Kidney (tissue), 14 donors: ENCODE measurements around the gene LCNL1. TPM values are rescaled to one million over a fixed set of nuclear protein-coding genes. Genes with fewer than 3 reads are reported as not detected.

ENCODE experiments used
- DNase-seq, 5 donors: peaks; one replicate each; pipeline ENCODE4 v3.0.0-alpha.2; 2013 to 2020
- FAIRE-seq: peaks from 2 replicates; lab custom pipeline; 2012; peaks lifted over from hg19 to GRCh38; lab: Jason Lieb, UNC
- H3K27ac ChIP-seq, 2 donors: one replicate each; pipeline ENCODE4 v1.7.0; 2013; ENCODE audit warnings: low read depth in 2 of 2, low read length in 2 of 2, inconsistent platforms in 1 of 2
- H3K27me3 ChIP-seq: one replicate; pipeline ENCODE4 v1.7.1; 2013; ENCODE audit warnings: low read length, inconsistent platforms; ENCODE audit not compliant: control insufficient read depth, insufficient read depth
- H3K36me3 ChIP-seq, 3 donors: one replicate each; pipeline versions ENCODE4 v1.7.0 to v1.7.1; 2013; ENCODE audit warnings: low read length in 3 of 3, control low read depth in 1 of 3, inconsistent platforms in 1 of 3; ENCODE audit not compliant: insufficient read depth in 3 of 3, control insufficient read depth in 2 of 3
- H3K4me1 ChIP-seq, 3 donors: one replicate each; pipeline versions ENCODE4 v1.7.0 to v1.7.1; 2013; ENCODE audit warnings: low read length in 3 of 3, inconsistent platforms in 1 of 3, low read depth in 1 of 3; ENCODE audit not compliant: control insufficient read depth in 2 of 3, insufficient read depth in 2 of 3
- H3K4me3 ChIP-seq, 3 donors: one replicate each; pipeline versions ENCODE4 v1.7.0 to v1.8.1; 2013; ENCODE audit warnings: low read length in 3 of 3, control low read depth in 1 of 3, inconsistent platforms in 1 of 3
- H3K9ac ChIP-seq, 3 donors: one replicate each; pipeline versions ENCODE4 v1.7.0 to v1.7.1; 2013; ENCODE audit warnings: low read length in 3 of 3, control low read depth in 1 of 3, inconsistent platforms in 1 of 3
- H3K9me3 ChIP-seq, 3 donors: one replicate each; pipeline versions ENCODE4 v1.7.0 to v1.7.1; 2013; ENCODE audit warnings: low read length in 3 of 3, control low read depth in 1 of 3, inconsistent platforms in 1 of 3; ENCODE audit not compliant: control insufficient read depth in 2 of 3, insufficient read depth in 1 of 3
- intact Hi-C: fragments of 100-400 bp; cut with DNase I; formaldehyde crosslinking; loops from one replicate; pipeline ENCODE4 v1.11.1; 2022
- polyA plus RNA-seq: library from polyadenylated mRNA; stranded (reverse); fragments of 350-450 nt; fragmentation: Illumina TruSeq; extraction: RNeasy Lipid Tissue Mini Kit (QIAGEN cat#74804); gene quantifications from one replicate; pipeline ENCODE4 v1.2.3, GENCODE V29; 2014; ENCODE audit warnings: low read depth, low replicate concordance; ENCODE audit not compliant: insufficient read depth
- total RNA-seq: library from RNA; stranded (reverse); fragmentation: NEBNext Ultra II Directional; extraction: Animal tissue kit (Norgen Biotek cat#: 25700); gene quantifications from one replicate; pipeline ENCODE4 v1.2.1, GENCODE V29; 2021
- TF ChIP-seq, protein P1 (sequence below): IDR thresholded peaks from 3 replicates; pipeline ENCODE4 v1.5.1; 2012; ENCODE audit warnings: mild to moderate bottlenecking, moderate library complexity, borderline replicate concordance; ENCODE audit not compliant: insufficient read depth; ENCODE audit errors: extremely low read depth
- donor health status: control.
- donor health status: control.
- donor health status: control.
- donor health status: control.
- donor health status: control.
- donor health status: DM: yes; HTN: yes; CAD: no.
- donor health status: Normal renal cell carcinoma (clear cell type).

LCNL1 gene
- total and polyA plus RNA-seq, 2 donors from 2014 or later, result 0.54 to 1.4 TPM

DNA sequence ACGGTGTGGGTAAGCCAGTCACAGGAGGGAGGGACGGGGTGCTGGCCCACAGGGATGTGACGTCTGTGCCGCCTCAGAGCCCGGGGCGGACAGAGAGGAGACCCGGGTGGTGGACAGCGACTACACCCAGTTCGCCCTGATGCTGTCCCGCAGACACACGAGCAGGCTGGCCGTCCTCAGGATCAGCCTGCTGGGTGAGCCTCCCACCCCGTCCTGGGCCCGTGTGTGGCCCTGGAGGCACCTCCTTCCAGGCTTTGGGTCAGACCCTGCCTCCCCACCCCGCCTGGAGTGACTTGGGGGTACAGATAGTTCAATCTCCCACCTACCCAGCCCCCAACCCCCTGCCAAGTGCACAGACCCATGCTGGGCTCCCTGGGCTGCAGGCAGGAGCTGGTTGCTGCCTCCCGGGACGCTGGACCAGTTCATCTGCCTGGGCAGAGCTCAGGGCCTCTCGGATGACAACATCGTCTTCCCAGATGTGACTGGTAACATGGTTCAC, 29.0 kb upstream of the LCNL1 start:
- H3K4me1 ChIP-seq, result peaks cover 0 to 8% (median 4%) of the 10 kb centered on the region in 3 donors
- DNase-seq (peak in 2 of 5 donors; percentile 50 to 74), FAIRE-seq (no peak)
- TF ChIP-seq, protein P1, sequence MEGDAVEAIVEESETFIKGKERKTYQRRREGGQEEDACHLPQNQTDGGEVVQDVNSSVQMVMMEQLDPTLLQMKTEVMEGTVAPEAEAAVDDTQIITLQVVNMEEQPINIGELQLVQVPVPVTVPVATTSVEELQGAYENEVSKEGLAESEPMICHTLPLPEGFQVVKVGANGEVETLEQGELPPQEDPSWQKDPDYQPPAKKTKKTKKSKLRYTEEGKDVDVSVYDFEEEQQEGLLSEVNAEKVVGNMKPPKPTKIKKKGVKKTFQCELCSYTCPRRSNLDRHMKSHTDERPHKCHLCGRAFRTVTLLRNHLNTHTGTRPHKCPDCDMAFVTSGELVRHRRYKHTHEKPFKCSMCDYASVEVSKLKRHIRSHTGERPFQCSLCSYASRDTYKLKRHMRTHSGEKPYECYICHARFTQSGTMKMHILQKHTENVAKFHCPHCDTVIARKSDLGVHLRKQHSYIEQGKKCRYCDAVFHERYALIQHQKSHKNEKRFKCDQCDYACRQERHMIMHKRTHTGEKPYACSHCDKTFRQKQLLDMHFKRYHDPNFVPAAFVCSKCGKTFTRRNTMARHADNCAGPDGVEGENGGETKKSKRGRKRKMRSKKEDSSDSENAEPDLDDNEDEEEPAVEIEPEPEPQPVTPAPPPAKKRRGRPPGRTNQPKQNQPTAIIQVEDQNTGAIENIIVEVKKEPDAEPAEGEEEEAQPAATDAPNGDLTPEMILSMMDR, result no peak
- H3K27me3 ChIP-seq, result no peaks in the 10 kb centered on the region
- H3K36me3 ChIP-seq, result no peaks in the 10 kb centered on the region
- intact Hi-C loops, result loop anchor here (10.0 kb wide), 1 partner anchor 71 kb away; the partner anchor contains the start of gene ABCA2
- no peak overlapping the region for H3K4me3 ChIP-seq
- H3K9ac ChIP-seq, result no peak overlapping the region
- no peaks in the 10 kb centered on the region for H3K9me3 ChIP-seq
- no peak overlapping the region for H3K27ac ChIP-seq

DNA sequence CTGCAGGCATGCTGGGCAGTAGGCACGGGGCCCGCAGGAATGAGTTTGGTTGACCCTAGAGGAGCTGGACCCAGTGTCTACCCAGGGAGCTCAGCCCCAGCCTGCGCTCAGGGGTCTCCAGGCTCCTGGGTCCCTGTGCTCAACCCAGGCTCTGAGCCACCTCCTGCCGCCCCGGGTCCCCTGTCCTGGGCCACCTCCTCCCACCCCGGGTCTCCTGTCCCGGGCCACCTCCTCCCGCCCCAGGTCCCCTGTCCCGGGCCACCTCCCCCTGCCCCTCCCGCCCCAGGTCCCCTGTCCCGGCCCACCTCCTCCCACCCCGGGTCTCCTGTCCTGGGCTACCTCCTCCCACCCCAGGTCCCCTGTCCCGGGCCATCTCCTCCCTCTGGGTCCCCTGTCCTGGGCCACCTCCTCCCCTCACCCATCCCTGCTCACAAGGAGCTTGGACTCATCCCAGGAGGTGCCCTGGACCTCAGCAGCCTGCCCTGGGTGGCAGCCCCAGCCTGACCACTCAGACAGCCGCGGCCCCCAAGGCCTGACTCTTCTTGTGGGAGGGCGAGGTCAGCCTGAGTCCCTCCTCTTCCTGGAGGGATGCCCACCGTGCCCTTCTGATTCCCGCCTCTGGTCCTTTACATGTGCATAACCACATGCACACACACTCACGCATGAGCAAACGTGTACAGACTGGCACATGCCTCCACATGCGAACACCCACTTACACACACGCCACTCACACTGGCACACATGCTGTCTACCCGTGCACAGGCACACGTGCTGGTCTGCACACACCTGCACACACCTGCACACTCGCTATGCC, 28.3 kb upstream of the LCNL1 start:
- H3K4me3 ChIP-seq, result no peak overlapping the region
- intact Hi-C loops, result loop anchor here (10.0 kb wide), 1 partner anchor 70 kb away; the partner anchor contains the start of gene ABCA2
- no peaks in the 10 kb centered on the region for H3K9me3 ChIP-seq
- H3K36me3 ChIP-seq, result no peaks in the 10 kb centered on the region
- peak in 2 of 5 donors; percentile 41 to 76 for DNase-seq
- no peaks in the 10 kb centered on the region for H3K27me3 ChIP-seq
- peaks cover 0 to 7% (median 0%) of the 10 kb centered on the region in 3 donors for H3K4me1 ChIP-seq
- no peak overlapping the region for H3K27ac ChIP-seq
- TF ChIP-seq, protein P1, result no peak
- no peak overlapping the region for H3K9ac ChIP-seq
- no peak for FAIRE-seq

DNA sequence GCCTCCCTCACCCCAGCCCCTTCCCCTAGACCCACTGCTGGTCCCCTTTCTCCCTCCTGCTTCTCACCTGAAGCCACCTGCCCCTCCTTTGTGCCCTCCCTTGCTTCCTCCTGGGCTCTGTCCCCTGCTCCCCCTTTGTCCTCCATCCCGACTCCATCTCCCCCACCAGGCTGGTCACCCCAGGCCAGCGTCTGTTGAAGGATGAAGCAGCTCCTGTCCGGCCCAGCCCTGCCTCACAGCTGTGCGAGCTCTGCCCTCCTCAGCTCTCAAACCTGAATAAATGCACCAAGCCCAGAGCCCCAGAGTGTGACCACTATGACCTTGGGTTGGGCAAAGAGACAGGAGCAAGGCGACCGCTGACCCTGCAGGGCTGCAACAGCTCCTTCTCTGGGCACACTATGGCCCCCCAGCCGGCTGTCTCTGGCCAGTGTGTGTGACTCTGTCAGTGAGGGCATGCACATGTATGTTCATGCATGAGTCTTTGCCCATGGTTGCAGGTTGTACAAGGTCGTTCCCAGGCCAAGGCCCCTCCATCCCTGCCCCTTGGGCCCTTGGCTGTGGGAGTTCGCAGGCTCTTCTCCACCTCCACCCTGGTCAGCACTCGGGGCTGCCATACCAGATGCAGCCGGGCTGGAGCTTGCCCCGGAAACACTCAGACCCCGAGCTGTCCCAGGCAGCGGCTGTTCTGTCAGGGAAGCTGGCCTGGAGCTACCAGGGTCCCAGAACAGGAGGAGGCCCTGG, 27.4 kb upstream of the LCNL1 start:
- TF ChIP-seq, protein P1, result no peak
- H3K9ac ChIP-seq, result no peak overlapping the region
- DNase-seq (peak in 1 of 5 donors; percentile 52), FAIRE-seq (no peak)
- no peaks in the 10 kb centered on the region for H3K36me3 ChIP-seq
- intact Hi-C loops, result loop anchor here (10.0 kb wide), 1 partner anchor 69 kb away; the partner anchor contains the start of gene ABCA2
- H3K27ac ChIP-seq, result no peak overlapping the region
- no peak overlapping the region for H3K4me3 ChIP-seq
- no peaks in the 10 kb centered on the region for H3K27me3 ChIP-seq
- no peaks in the 10 kb centered on the region for H3K9me3 ChIP-seq
- H3K4me1 ChIP-seq, result peaks cover 0 to 4% (median 0%) of the 10 kb centered on the region in 3 donors
